Adrenal gland (tissue), 12 donors: ENCODE results near the gene DDX5. TPM values are rescaled to one million over a fixed set of nuclear protein-coding genes. Genes with fewer than 3 reads are reported as not detected.
"Not testable (repeated sequence)": the region's sequence is repeated elsewhere in the genome, so short reads cannot be mapped to it uniquely, and the experiment has no call there.

Experiments used
- DNase-seq, 7 donors: peaks; one replicate each; pipeline ENCODE4 v3.0.0-alpha.2; 2019 to 2020
- H3K27ac ChIP-seq, 5 donors: fragments of 200-600 bp; sonication (generic) in 4 of 5; 1 replicate in 3 of 5; 2 replicates in 2 of 5; pipeline versions ENCODE4 v1.5.1 to v1.8.0; 2016 to 2020; ENCODE audit warnings: mild to moderate bottlenecking in 1 of 5
- H3K27me3 ChIP-seq: fragments of 200-600 bp; 2 replicates; pipeline ENCODE4 v1.8.0; 2021
- H3K36me3 ChIP-seq, 2 donors: fragments of 200-600 bp; replicated peaks in 1 of 2; 1 replicate in 1 of 2; 2 replicates in 1 of 2; pipeline versions ENCODE4 v1.5.1 to v1.8.0; 2018 to 2022
- H3K4me1 ChIP-seq, 2 donors: fragments of 200-600 bp; replicated peaks in 1 of 2; 1 replicate in 1 of 2; 2 replicates in 1 of 2; pipeline versions ENCODE4 v1.5.1 to v1.8.0; 2018 to 2021
- H3K4me3 ChIP-seq, 4 donors: fragments of 200-600 bp; sonication (generic) in 3 of 4; one replicate each; pipeline ENCODE4 v1.5.1; 2016 to 2018
- H3K9me3 ChIP-seq, 3 donors: fragments of 200-600 bp; sonication (generic) in 1 of 3; replicated peaks in 1 of 3; 1 replicate in 2 of 3; 2 replicates in 1 of 3; pipeline versions ENCODE4 v1.5.1 to v1.8.0; 2016 to 2021
- CTCF ChIP-seq, 6 experiments: fragments of 450-650 bp in 4 of 6; fragments of 200-600 bp in 2 of 6; sonication (generic) in 1 of 6; IDR thresholded peaks; 1 replicate in 5 of 6; 2 replicates in 1 of 6; pipeline versions ENCODE4 v1.5.1 to v1.8.0; 2016 to 2021; ENCODE audit warnings: antibody characterized with exemption in 6 of 6, mild to moderate bottlenecking in 2 of 6, moderate library complexity in 1 of 6
- POLR2A ChIP-seq, 2 donors: fragments of 450-650 bp; IDR thresholded peaks; one replicate each; pipeline ENCODE4 v1.6.1; 2017; ENCODE audit warnings: antibody characterized with exemption in 2 of 2, mild to moderate bottlenecking in 2 of 2, moderate library complexity in 1 of 2
- WGBS, 4 donors: extraction: QIAGEN DNeasy Blood & Tissue Kit in 2 of 4; methylation state at CpG; one replicate each; pipeline versions ENCODE4 v1.1.5 to v1.1.7; 2013 to 2017; 5-methylcytosine and 5-hydroxymethylcytosine counted together
- intact Hi-C, 2 donors: fragments of 100-400 bp; cut with DNase I; formaldehyde crosslinking; loops; one replicate each; pipeline versions ENCODE4 v1.14.1 to v1.15.0; 2022 to 2023
- polyA plus RNA-seq, 3 donors: library from polyadenylated mRNA; stranded (reverse); fragments of 200-250 nt in 2 of 3; fragments of 350-450 nt in 1 of 3; fragmentation: Illumina TruSeq in 1 of 3; extraction: RNeasy Lipid Tissue Mini Kit (QIAGEN cat#74804) in 1 of 3; gene quantifications; one replicate each; pipeline ENCODE4 v1.2.3, GENCODE V29; 2013 to 2014
- total RNA-seq, 9 donors: library from RNA; depleted of rRNA in 4 of 9; stranded (reverse); fragments of >200 nt in 4 of 9; fragments of 120-200 nt in 1 of 9; fragmentation: NEBNext Ultra II Directional in 1 of 9; extraction: Animal tissue kit (Norgen Biotek cat#: 25700) in 1 of 9; gene quantifications; one replicate each; pipeline versions ENCODE4 v1.1.0 to v1.2.4, GENCODE V29; 2013 to 2023
- donor health status: healthy with polysubstance abuse.
- donor health status: Bipolar disorder and iron deficiency.
- donor health status: DM: yes; HTN: yes; CAD: no.
- donor health status: DM: no; HTN: no; CAD: no.
- donor health status: DM: no; HTN: no; CAD: no.
- donor health status: DM: yes; HTN: yes; CAD: no.

The DDX5 gene
- total and polyA plus RNA-seq, 12 donors = 315 to 1,846 (median 953) TPM

- WGBS, 4 donors = 89 to 93% (median 91%) methylated on average over 2 of the region's 2 CpGs
- no peak for DNase-seq
- intact Hi-C loops = no loop called here
- TF ChIP-seq POLR2A (IDR thresholded peaks at IDR 0.05) (no peak), CTCF (IDR thresholded peaks at IDR 0.05) (no peak)
- H3K4me1 ChIP-seq = no peaks in the 10 kb centered on the region
- no peaks in the 10 kb centered on the region for H3K27me3 ChIP-seq
- H3K4me3 ChIP-seq = no peak overlapping the region
- no peak overlapping the region for H3K27ac ChIP-seq
- H3K9me3 ChIP-seq = no peaks in the 10 kb centered on the region
- no peaks in the 10 kb centered on the region for H3K36me3 ChIP-seq
Observed at GRCh38 chr17:64472564-64472963, 33.5 kb downstream of the DDX5 start.

DNA sequence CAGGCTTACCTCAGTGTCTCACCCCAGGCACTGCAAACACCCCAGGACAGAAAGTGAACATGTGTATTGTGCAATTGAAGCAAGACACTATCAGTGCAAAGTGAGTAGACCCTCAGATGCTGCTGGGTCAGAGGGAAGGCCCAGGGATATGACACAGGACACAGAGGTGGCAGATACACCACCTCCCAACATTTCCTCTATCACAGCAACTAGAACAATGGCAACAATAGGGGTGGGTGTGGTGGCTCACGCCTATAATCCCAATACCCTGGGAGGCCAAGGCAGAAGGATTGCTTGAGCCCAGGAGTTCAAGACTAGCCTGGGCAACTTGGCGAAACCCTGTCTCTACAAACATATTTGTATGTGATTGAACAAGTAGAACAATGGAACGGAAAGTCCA lies 34.6 kb downstream of the DDX5 start:
- intact Hi-C loops = no loop called here
- Histone ChIP-seq H3K9me3 (no peaks in the 10 kb centered on the region), H3K4me1 (no peaks in the 10 kb centered on the region), H3K27me3 (no peaks in the 10 kb centered on the region), H3K4me3 (no peak overlapping the region), H3K27ac (no peak overlapping the region), H3K36me3 (no peaks in the 10 kb centered on the region)
- TF ChIP-seq POLR2A (IDR thresholded peaks at IDR 0.05) (no peak), CTCF (IDR thresholded peaks at IDR 0.05) (no peak)
- DNase-seq = no peak
- 88 to 94% (median 90%) methylated on average over 3 of the region's 3 CpGs for WGBS, 4 donors

GRCh38 chr17:64470625-64471024 lies 35.5 kb downstream of the DDX5 start:
- Histone ChIP-seq H3K27ac (no peak overlapping the region), H3K9me3 (no peaks in the 10 kb centered on the region), H3K4me1 (no peaks in the 10 kb centered on the region), H3K36me3 (no peaks in the 10 kb centered on the region), H3K4me3 (no peak overlapping the region), H3K27me3 (no peaks in the 10 kb centered on the region)
- intact Hi-C loops = no loop called here
- no peak for DNase-seq
- no peak for TF ChIP-seq CTCF (IDR thresholded peaks at IDR 0.05)
- no peak for TF ChIP-seq POLR2A (IDR thresholded peaks at IDR 0.05)
- 78 to 93% (median 82%) methylated on average over 4 of the region's 4 CpGs for WGBS, 4 donors

DNA sequence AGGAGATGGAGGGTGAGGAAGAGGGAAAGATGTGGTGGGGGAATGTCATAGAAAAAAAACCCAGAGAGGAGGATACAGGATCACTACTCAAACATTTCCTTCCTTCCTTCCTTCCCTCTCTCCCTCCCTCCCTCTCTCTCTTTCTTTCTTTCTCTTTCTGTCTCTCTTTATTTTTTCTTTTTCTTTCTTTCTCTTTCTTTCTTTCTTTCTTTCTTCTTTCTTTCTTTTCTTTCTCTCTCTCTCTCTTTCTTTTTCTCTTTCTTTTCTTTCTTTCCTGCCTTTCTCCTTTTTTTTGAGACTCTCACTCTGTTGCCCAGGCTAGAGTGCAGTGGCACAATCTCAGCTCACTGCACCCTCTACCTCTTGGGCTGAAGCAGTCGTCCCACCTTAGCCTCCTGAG lies 39.3 kb downstream of the DDX5 start:
- WGBS, 4 donors = 66 to 78% (median 68%) methylated on average over 1 of the region's 1 CpG
- DNase-seq, H3K4me3 ChIP-seq, intact Hi-C loops, H3K27ac ChIP-seq, H3K27me3 ChIP-seq, H3K36me3 ChIP-seq, H3K4me1 ChIP-seq, H3K9me3 ChIP-seq: not testable (repeated sequence)

GRCh38 chr17:64466019-64466735 lies 39.9 kb downstream of the DDX5 start:
- intact Hi-C loops = no loop called here
- Histone ChIP-seq H3K9me3 (no peaks in the 10 kb centered on the region), H3K4me3 (no peak overlapping the region), H3K27me3 (no peaks in the 10 kb centered on the region), H3K27ac (no peak overlapping the region), H3K4me1 (no peaks in the 10 kb centered on the region), H3K36me3 (no peaks in the 10 kb centered on the region)
- no peak for DNase-seq
- WGBS, 4 donors = 75 to 92% (median 80%) methylated on average over 9 of the region's 9 CpGs
- TF ChIP-seq CTCF (IDR thresholded peaks at IDR 0.05) (no peak), POLR2A (IDR thresholded peaks at IDR 0.05) (no peak)
